Mesothelial cell of epicardium (in vitro differentiated cells): ENCODE results near the gene NR0B2. TPM values are rescaled to one million over a fixed set of nuclear protein-coding genes. Genes with fewer than 3 reads are reported as not detected.

Experiments used
- DNase-seq, 2 experiments: peaks; one replicate each; pipeline ENCODE4 v3.0.0; 2021; ENCODE audit warnings: low spot score in 2 of 2; ENCODE audit not compliant: unreplicated experiment in 2 of 2
- H3K27ac Mint-ChIP-seq: 2 replicates; pipeline ENCODE4 v1.8.0; 2021; ENCODE audit warnings: mixed read lengths
- H3K27me3 Mint-ChIP-seq: 2 replicates; pipeline ENCODE4 v1.8.0; 2021; ENCODE audit warnings: low read depth, mixed read lengths
- H3K36me3 Mint-ChIP-seq: 2 replicates; pipeline ENCODE4 v1.8.0; 2021; ENCODE audit warnings: mixed read lengths
- H3K4me1 Mint-ChIP-seq: 2 replicates; pipeline ENCODE4 v1.8.0; 2021; ENCODE audit warnings: mixed read lengths
- H3K4me3 Mint-ChIP-seq: 2 replicates; pipeline ENCODE4 v1.8.0; 2021; ENCODE audit warnings: mild to moderate bottlenecking, moderate library complexity, mixed read lengths
- H3K9me3 Mint-ChIP-seq: 2 replicates; pipeline ENCODE4 v1.8.0; 2021; ENCODE audit warnings: mixed read lengths
- total RNA-seq: library from RNA; stranded (reverse); gene quantifications from 3 replicates; pipeline ENCODE4 v1.2.1, GENCODE V29; 2021
- TF ChIP-seq, protein P1 (sequence below): fragments of 200-600 bp; sonication (generic); IDR thresholded peaks from one replicate; pipeline ENCODE4 v1.5.0; 2021; ENCODE audit warnings: antibody characterized with exemption; ENCODE audit not compliant: unreplicated experiment

The NR0B2 gene, protein sequence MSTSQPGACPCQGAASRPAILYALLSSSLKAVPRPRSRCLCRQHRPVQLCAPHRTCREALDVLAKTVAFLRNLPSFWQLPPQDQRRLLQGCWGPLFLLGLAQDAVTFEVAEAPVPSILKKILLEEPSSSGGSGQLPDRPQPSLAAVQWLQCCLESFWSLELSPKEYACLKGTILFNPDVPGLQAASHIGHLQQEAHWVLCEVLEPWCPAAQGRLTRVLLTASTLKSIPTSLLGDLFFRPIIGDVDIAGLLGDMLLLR
- not detected in 3 replicates for total RNA-seq

DNA sequence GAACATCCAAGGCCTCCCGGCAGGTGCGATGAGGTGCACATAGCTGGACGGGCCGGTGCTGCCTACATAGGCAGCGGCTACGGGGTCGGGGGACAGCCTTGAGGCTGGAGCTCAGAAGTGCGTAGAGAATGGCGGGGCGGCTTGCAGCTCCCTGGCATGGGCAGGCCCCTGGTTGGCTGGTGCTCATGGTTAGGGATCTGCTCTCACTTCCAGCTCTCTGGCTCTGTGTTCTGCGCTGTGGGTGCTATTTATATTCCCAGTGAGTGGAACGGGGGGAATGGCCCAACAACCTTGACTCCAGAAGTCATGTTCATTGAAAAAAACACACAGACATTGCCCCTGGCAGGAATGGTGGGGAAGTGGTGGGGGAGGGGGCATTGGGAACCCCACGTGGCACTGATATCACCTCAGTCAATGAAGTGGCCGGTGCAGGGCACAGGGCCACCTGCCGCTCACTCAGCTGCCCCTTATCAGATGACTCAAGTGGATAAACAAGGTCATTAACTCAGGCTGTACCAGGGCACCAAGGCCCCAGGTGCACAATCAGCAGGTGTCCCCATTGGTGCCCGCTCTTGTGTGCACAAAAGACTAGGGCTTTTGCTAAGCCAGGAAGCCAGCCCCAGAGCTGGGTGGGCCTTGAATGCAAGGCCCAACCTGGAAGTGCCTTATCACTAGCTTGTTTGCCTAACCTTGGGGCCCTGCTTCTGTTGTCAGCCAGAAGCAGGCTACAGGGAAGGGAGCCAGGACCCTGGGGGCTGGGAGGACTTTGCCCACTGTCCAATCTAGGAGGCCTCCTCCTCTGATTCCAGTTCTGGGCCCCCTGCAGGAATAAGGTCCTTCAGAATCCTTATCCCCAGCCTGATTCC lies at the start of gene NR0B2:
TSS of gene NR0B2 (minus strand) at position 222 of the 866 bp plus-strand sequence. CDS start at position 187, 35 bp downstream.
- no peak for DNase-seq
- Mint-ChIP-seq H3K4me1 (no peaks in the 10 kb centered on the region), H3K27ac (no peak within 1 kb of the TSS), H3K27me3 (peaks cover 1% of the 10 kb centered on the region), H3K4me3 (no peak within 1 kb of the TSS), H3K36me3 (no peaks in the 10 kb centered on the region), H3K9me3 (no peaks in the 10 kb centered on the region)
- TF ChIP-seq, protein P1, sequence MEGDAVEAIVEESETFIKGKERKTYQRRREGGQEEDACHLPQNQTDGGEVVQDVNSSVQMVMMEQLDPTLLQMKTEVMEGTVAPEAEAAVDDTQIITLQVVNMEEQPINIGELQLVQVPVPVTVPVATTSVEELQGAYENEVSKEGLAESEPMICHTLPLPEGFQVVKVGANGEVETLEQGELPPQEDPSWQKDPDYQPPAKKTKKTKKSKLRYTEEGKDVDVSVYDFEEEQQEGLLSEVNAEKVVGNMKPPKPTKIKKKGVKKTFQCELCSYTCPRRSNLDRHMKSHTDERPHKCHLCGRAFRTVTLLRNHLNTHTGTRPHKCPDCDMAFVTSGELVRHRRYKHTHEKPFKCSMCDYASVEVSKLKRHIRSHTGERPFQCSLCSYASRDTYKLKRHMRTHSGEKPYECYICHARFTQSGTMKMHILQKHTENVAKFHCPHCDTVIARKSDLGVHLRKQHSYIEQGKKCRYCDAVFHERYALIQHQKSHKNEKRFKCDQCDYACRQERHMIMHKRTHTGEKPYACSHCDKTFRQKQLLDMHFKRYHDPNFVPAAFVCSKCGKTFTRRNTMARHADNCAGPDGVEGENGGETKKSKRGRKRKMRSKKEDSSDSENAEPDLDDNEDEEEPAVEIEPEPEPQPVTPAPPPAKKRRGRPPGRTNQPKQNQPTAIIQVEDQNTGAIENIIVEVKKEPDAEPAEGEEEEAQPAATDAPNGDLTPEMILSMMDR, result no peak

- no peak for DNase-seq
- H3K36me3 Mint-ChIP-seq, result peaks cover 4% of the 10 kb centered on the region
- TF ChIP-seq, protein P1, result no peak
- no peaks in the 10 kb centered on the region for H3K9me3 Mint-ChIP-seq
- peaks cover 47% of the 10 kb centered on the region for H3K27me3 Mint-ChIP-seq
- H3K4me3 Mint-ChIP-seq, result no peak overlapping the region
- no peak overlapping the region for H3K27ac Mint-ChIP-seq
- peaks cover 7% of the 10 kb centered on the region for H3K4me1 Mint-ChIP-seq
Observed at GRCh38 chr1:26961826-26962225, 48.1 kb upstream of the NR0B2 start.

GRCh38 chr1:26960625-26960966 lies 46.8 kb upstream of the NR0B2 start:
- Mint-ChIP-seq H3K9me3 (peaks cover 7% of the 10 kb centered on the region), H3K4me3 (peak overlapping the region; percentile 73), H3K27me3 (peaks cover 51% of the 10 kb centered on the region), H3K36me3 (peaks cover 10% of the 10 kb centered on the region), H3K27ac (peak overlapping the region; percentile 64), H3K4me1 (peaks cover 7% of the 10 kb centered on the region)
- TF ChIP-seq, protein P1, result no peak
- DNase-seq, result no peak

DNA sequence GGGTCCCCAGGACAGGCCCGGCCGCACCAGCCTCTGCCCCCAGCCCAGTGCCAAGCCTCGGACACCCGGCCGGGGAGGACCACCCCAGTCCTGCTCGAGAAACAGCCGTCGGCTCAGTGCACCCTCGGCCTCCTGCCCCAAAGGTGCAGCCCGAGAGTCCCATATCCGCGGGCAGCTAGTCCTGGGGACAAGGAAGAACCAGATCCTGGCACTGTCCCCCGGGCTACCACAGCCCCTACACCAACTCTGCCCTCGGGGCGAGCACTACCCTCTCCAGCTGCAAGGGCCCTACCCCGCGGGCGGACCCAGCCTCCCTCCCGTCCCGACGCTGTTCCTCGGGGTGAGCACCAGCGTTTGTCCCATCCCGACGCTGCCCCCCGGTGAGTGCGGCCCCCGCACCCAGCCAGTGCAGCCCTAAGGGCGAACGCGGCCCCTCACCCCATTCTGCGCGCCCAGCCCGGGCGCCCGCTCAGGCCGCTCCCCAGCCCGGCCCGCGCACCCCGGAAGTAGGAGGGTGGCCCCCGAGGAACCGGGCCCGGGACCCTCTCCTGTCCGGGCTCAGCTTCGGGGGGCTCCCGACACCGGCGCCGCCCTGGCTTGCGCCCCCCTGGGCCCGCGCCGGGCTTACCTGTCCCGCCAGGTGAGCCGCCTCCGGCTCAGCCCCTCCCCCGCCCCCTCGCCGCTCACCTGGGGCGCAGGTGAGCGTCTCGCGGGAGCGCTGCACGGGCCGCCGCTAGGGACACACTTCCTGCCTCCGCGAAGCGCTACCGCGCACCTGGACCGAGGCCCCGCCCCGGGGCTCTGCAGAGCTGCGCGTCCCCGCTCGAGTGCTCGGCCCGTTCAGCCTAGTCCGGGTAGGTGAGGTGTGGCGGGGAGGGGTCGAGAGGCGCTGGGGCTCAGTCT lies 46.2 kb upstream of the NR0B2 start, which contains the start of gene KDF1:
TSS of gene KDF1 (minus strand) at position 747 of the 903 bp plus-strand sequence. CDS start 8,088 bp downstream, outside the sequence.
- DNase-seq, result peak; percentile 56 to 76
- peaks cover 51% of the 10 kb centered on the region for H3K27me3 Mint-ChIP-seq

More for the DNA sequence above, 46.2 kb upstream of the NR0B2 start, which contains the start of gene KDF1:
- Mint-ChIP-seq H3K36me3 (peaks cover 10% of the 10 kb centered on the region), H3K27ac (peak within 1 kb of the TSS; percentile 64), H3K4me3 (peak within 1 kb of the TSS; percentile 73), H3K9me3 (peaks cover 7% of the 10 kb centered on the region), H3K4me1 (peaks cover 7% of the 10 kb centered on the region)
- TF ChIP-seq, protein P1, result peak; percentile 43
